Embryonic facial prominence (tissue), 1 donor: ENCODE measurements around the gene SLFN14.
"Not testable (repeated sequence)": the region's sequence is repeated elsewhere in the genome, so short reads cannot be mapped to it uniquely, and the experiment has no call there.

Source experiments
- DNase-seq: peaks from one replicate; pipeline ENCODE4 v3.0.0-alpha.2; 2016; ENCODE audit errors: extremely low spot score

SLFN14 gene

GRCh38 chr17:35559495-35560210 is 966 bp downstream of the SLFN14 start:
- DNase-seq = no peak

- DNase-seq = no peak
Measured at GRCh38 chr17:35557353-35557752, 3.3 kb downstream of the SLFN14 start.

GRCh38 chr17:35555691-35556090 is 4.9 kb downstream of the SLFN14 start:
- DNase-seq = no peak

- no peak for DNase-seq
Measured at GRCh38 chr17:35554668-35555067, 6.0 kb downstream of the SLFN14 start.

- no peak for DNase-seq
Measured at GRCh38 chr17:35553310-35553709, 7.3 kb downstream of the SLFN14 start.

GRCh38 chr17:35548978-35549377 is 11.6 kb downstream of the SLFN14 start:
- no peak for DNase-seq

- DNase-seq = no peak
Measured at GRCh38 chr17:35548208-35548810, 12.3 kb downstream of the SLFN14 start.

GRCh38 chr17:35546487-35546886 is 14.1 kb downstream of the SLFN14 start:
- no peak for DNase-seq

- DNase-seq = no peak
Measured at GRCh38 chr17:35545150-35545549, 15.5 kb downstream of the SLFN14 start.

GRCh38 chr17:35543856-35544255 is 16.8 kb downstream of the SLFN14 start:
- DNase-seq = no peak

GRCh38 chr17:35542990-35543389 is 17.6 kb downstream of the SLFN14 start:
- no peak for DNase-seq

- DNase-seq = no peak
Measured at GRCh38 chr17:35541434-35541833, 19.2 kb downstream of the SLFN14 start.

GRCh38 chr17:35540589-35541404 is 19.8 kb downstream of the SLFN14 start:
- DNase-seq = no peak

- no peak for DNase-seq
Measured at GRCh38 chr17:35539659-35540026, 21.0 kb downstream of the SLFN14 start.

- no peak for DNase-seq
Measured at GRCh38 chr17:35537601-35538141, 22.9 kb downstream of the SLFN14 start, which contains the start of gene SLFN12L. SLFN12L (minus strand) TSS chr17:35537678; CDS start chr17:35522364, 15,314 bp downstream.

GRCh38 chr17:35536664-35537171 is 23.9 kb downstream of the SLFN14 start:
- no peak for DNase-seq

GRCh38 chr17:35535406-35535805 is 25.2 kb downstream of the SLFN14 start:
- not testable (repeated sequence) for DNase-seq

GRCh38 chr17:35534576-35535093 is 26.0 kb downstream of the SLFN14 start:
- DNase-seq = no peak

- DNase-seq = no peak
Measured at GRCh38 chr17:35531160-35531559, 29.5 kb downstream of the SLFN14 start.

- DNase-seq = no peak
Measured at GRCh38 chr17:35529866-35530265, 30.8 kb downstream of the SLFN14 start.

GRCh38 chr17:35529326-35529725 is 31.3 kb downstream of the SLFN14 start:
- DNase-seq = not testable (repeated sequence)

- DNase-seq = no peak
Measured at GRCh38 chr17:35523296-35523695, 37.3 kb downstream of the SLFN14 start.
